Measurements from ENCODE around the gene PPP2R1B. TPM values are rescaled to one million over a fixed set of nuclear protein-coding genes. Genes with fewer than 3 reads are reported as not detected.
A peak's percentile ranks its signal among the peaks of the same experiment; 100 is the strongest.

The PPP2R1B gene
- total RNA-seq, 1 experiment from 2014 or later, result 105 TPM

- no peak overlapping the region for H3K18ac ChIP-seq (ENCODE audit: insufficient read length, low read depth, low read length)
- no peak overlapping the region for H3K56ac ChIP-seq (ENCODE audit: insufficient read length, low read depth, low read length)
- H3K4me1 ChIP-seq (ENCODE audit: insufficient read depth, low read length), result no peaks in the 10 kb centered on the region
- H3K4ac ChIP-seq (ENCODE audit: low read depth, low read length), result no peak overlapping the region
- no peak overlapping the region for H2BK120ac ChIP-seq (ENCODE audit: low read depth, low read length, poor library complexity, severe bottlenecking)
- no CpG with 5 or more reads among the region's 1 CpG for whole genome bisulfite sequencing (ENCODE audit: extremely low coverage, insufficient read length, low lambda C conversion rate)
- H2AK5ac ChIP-seq (ENCODE audit: insufficient read length, low read length), result no peak overlapping the region
- H3K79me1 ChIP-seq (ENCODE audit: insufficient read depth, low read depth, low read length, poor library complexity, severe bottlenecking), result no peaks in the 10 kb centered on the region
- DNase-seq, result no peak
- H3K9me3 Mint-ChIP-seq, result no peaks in the 10 kb centered on the region
- H3K9ac ChIP-seq (ENCODE audit: extremely low read depth, insufficient read length, low read length), result no peak overlapping the region
- H2BK15ac ChIP-seq (ENCODE audit: low read depth, low read length), result no peak overlapping the region
- peak overlapping the region in 1 of 3 experiments; percentile 5; a peak in 1 of 7 replicates for H3K27ac Mint-ChIP-seq
- H3K23ac ChIP-seq (ENCODE audit: insufficient read length, low read depth, low read length), result no peak overlapping the region
- no peak overlapping the region for H3K4me3 Mint-ChIP-seq
- no peaks in the 10 kb centered on the region for H3K23me2 ChIP-seq (ENCODE audit: insufficient read length, low read depth, low read length, poor library complexity, severe bottlenecking)
- H3T11ph ChIP-seq (ENCODE audit: low read length), result no peak overlapping the region
- H3K14ac ChIP-seq (ENCODE audit: insufficient read depth, low read length), result no peak overlapping the region
- TF ChIP-seq, protein P1, sequence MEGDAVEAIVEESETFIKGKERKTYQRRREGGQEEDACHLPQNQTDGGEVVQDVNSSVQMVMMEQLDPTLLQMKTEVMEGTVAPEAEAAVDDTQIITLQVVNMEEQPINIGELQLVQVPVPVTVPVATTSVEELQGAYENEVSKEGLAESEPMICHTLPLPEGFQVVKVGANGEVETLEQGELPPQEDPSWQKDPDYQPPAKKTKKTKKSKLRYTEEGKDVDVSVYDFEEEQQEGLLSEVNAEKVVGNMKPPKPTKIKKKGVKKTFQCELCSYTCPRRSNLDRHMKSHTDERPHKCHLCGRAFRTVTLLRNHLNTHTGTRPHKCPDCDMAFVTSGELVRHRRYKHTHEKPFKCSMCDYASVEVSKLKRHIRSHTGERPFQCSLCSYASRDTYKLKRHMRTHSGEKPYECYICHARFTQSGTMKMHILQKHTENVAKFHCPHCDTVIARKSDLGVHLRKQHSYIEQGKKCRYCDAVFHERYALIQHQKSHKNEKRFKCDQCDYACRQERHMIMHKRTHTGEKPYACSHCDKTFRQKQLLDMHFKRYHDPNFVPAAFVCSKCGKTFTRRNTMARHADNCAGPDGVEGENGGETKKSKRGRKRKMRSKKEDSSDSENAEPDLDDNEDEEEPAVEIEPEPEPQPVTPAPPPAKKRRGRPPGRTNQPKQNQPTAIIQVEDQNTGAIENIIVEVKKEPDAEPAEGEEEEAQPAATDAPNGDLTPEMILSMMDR (conservative IDR thresholded peaks at IDR 0.05), result no peak
- H2AFZ ChIP-seq (ENCODE audit: low read length), result no peak overlapping the region
- no peak overlapping the region for H3K4me2 ChIP-seq (ENCODE audit: insufficient read depth, insufficient read length, low read length)
- no peaks in the 10 kb centered on the region for H3K9me3 ChIP-seq (ENCODE audit: control insufficient read depth, low read depth, low read length)
- no peak overlapping the region for H2BK12ac ChIP-seq (ENCODE audit: insufficient read length, low read depth, low read length)
- H4K91ac ChIP-seq (ENCODE audit: insufficient read length, low read depth, low read length), result no peak overlapping the region
- H3K79me2 ChIP-seq (ENCODE audit: insufficient read depth, low read length), result no peaks in the 10 kb centered on the region
- no peak overlapping the region for H4K8ac ChIP-seq (replicated peaks; ENCODE audit: insufficient read length, low read depth, low read length)
- H3K36me3 Mint-ChIP-seq (ENCODE audit: insufficient read depth in 1 of 3, low read depth in 3 of 3), result peaks cover 1 to 3% (median 3%) of the 10 kb centered on the region in 3 experiments; a peak in 3 of 7 replicates
- H4K20me1 ChIP-seq (ENCODE audit: control insufficient read depth, insufficient read depth, insufficient read length), result no peaks in the 10 kb centered on the region
- no peak overlapping the region for H2BK5ac ChIP-seq (ENCODE audit: insufficient read length, low read length)
- no peaks in the 10 kb centered on the region for H3K27me3 Mint-ChIP-seq (ENCODE audit: low read depth)
- H3K27ac ChIP-seq (ENCODE audit: insufficient read length, low read depth, low read length), result no peak overlapping the region
- H2BK20ac ChIP-seq (ENCODE audit: low read depth, low read length, poor library complexity, severe bottlenecking), result no peak overlapping the region
- H3K4me1 Mint-ChIP-seq, result peaks cover 3 to 6% of the 10 kb centered on the region in 2 experiments
- H3K27me3 ChIP-seq (ENCODE audit: insufficient read depth, low read length), result no peaks in the 10 kb centered on the region
- no peak overlapping the region for H4K5ac ChIP-seq (ENCODE audit: insufficient read length, low read depth, low read length)
Measured at GRCh38 chr11:111807076-111807475, 40.9 kb upstream of the PPP2R1B start.
